RPMI8226 (cell line): Measurements from ENCODE around the gene ANO9.
"Not testable (repeated sequence)": the region's sequence is repeated elsewhere in the genome, so short reads cannot be mapped to it uniquely, and the experiment has no call there.

Experiments used
- DNase-seq: peaks from one replicate; pipeline ENCODE4 v3.0.0-alpha.2; 2015

The ANO9 gene

GRCh38 chr11:471468-472145 lies 29.8 kb upstream of the ANO9 start:
- no peak for DNase-seq

GRCh38 chr11:469684-470560 lies 28.1 kb upstream of the ANO9 start:
- DNase-seq: no peak

GRCh38 chr11:469026-469683 lies 27.3 kb upstream of the ANO9 start:
- not testable (repeated sequence) for DNase-seq

- no peak for DNase-seq
These were observed 26.7 kb upstream of the ANO9 start for GRCh38 chr11:468493-468892.

- no peak for DNase-seq
These were observed 26.2 kb upstream of the ANO9 start for GRCh38 chr11:468036-468435.

- no peak for DNase-seq
These were observed 24.2 kb upstream of the ANO9 start for GRCh38 chr11:465896-466530.

GRCh38 chr11:464316-464715 lies 22.5 kb upstream of the ANO9 start:
- no peak for DNase-seq

- DNase-seq: no peak
These were observed 20.5 kb upstream of the ANO9 start for GRCh38 chr11:462107-462890.

GRCh38 chr11:461626-462025 lies 19.8 kb upstream of the ANO9 start:
- no peak for DNase-seq

- no peak for DNase-seq
These were observed 18.8 kb upstream of the ANO9 start for GRCh38 chr11:460331-461199.

GRCh38 chr11:459511-460220 lies 17.9 kb upstream of the ANO9 start:
- no peak for DNase-seq

- DNase-seq: no peak
These were observed 15.4 kb upstream of the ANO9 start for GRCh38 chr11:457111-457760.

- no peak for DNase-seq
These were observed 14.7 kb upstream of the ANO9 start for GRCh38 chr11:456533-456932.

- DNase-seq: no peak
These were observed 13.8 kb upstream of the ANO9 start for GRCh38 chr11:455566-456147.

GRCh38 chr11:454801-455565 lies 13.2 kb upstream of the ANO9 start:
- DNase-seq: no peak

- DNase-seq: no peak
These were observed 12.2 kb upstream of the ANO9 start for GRCh38 chr11:454043-454442.

GRCh38 chr11:453564-453963 lies 11.8 kb upstream of the ANO9 start:
- DNase-seq: no peak

GRCh38 chr11:452916-453527 lies 11.2 kb upstream of the ANO9 start:
- DNase-seq: no peak
